ENCODE data around the gene OMD.

OMD gene

GRCh38 chr9:92424340-92424739, at the start of gene OMD:
Gene OMD, minus strand, starts transcription at chr9:92424471. Its CDS starts 6,913 bp downstream, at chr9:92417558.
- TF ChIP-seq FOXM1 (IDR thresholded peaks at IDR 0.05; ENCODE audit: borderline replicate concordance), result no peak
- no peak for TF ChIP-seq ZNF384 (IDR thresholded peaks at IDR 0.05)
- no peak for TF ChIP-seq BHLHE40 (IDR thresholded peaks at IDR 0.05; ENCODE audit: borderline replicate concordance)
- no peak for TF ChIP-seq SUZ12 (IDR thresholded peaks at IDR 0.05)
- TF ChIP-seq FOXK2 (IDR thresholded peaks at IDR 0.05), result no peak
- no peak for TF ChIP-seq L3MBTL2 (conservative IDR thresholded peaks at IDR 0.05)
- no peak for TF ChIP-seq HDGF (IDR thresholded peaks at IDR 0.05; ENCODE audit: borderline replicate concordance)
- TF ChIP-seq LEF1 (IDR thresholded peaks at IDR 0.05; ENCODE audit: borderline replicate concordance), result no peak
- TF ChIP-seq ARNT (IDR thresholded peaks at IDR 0.05), result no peak
- no peak for TF ChIP-seq NFRKB (IDR thresholded peaks at IDR 0.05)
- ChIA-PET POLR2A (no interaction called here), CTCF (no interaction called here)
- no peak for DNase-seq (ENCODE audit: extremely low spot score)

GRCh38 chr9:92468206-92468605, 43.9 kb upstream of the OMD start:
- no peak for DNase-seq (ENCODE audit: extremely low spot score)
- TF ChIP-seq CTBP1 (IDR thresholded peaks at IDR 0.05; ENCODE audit: borderline replicate concordance), result no peak
- no peak for TF ChIP-seq SP1 (IDR thresholded peaks at IDR 0.05)
- TF ChIP-seq PKNOX1 (IDR thresholded peaks at IDR 0.05), result no peak
- TF ChIP-seq FOXK2 (IDR thresholded peaks at IDR 0.05), result no peak
- no peak for TF ChIP-seq L3MBTL2 (conservative IDR thresholded peaks at IDR 0.05)
- no peak for TF ChIP-seq SUZ12 (IDR thresholded peaks at IDR 0.05)
- no peak for TF ChIP-seq BHLHE40 (IDR thresholded peaks at IDR 0.05; ENCODE audit: borderline replicate concordance)
- no peak for TF ChIP-seq FOXA1 (IDR thresholded peaks at IDR 0.05)
- no peak for TF ChIP-seq LEF1 (IDR thresholded peaks at IDR 0.05; ENCODE audit: borderline replicate concordance)
- TF ChIP-seq HDGF (IDR thresholded peaks at IDR 0.05; ENCODE audit: borderline replicate concordance), result no peak
- ChIA-PET POLR2A (no interaction called here), CTCF (no interaction called here)

GRCh38 chr9:92467511-92467910, 43.2 kb upstream of the OMD start:
- CTCF ChIA-PET, result no interaction called here
- no peak for DNase-seq (ENCODE audit: extremely low spot score)
- POLR2A ChIA-PET, result no interaction called here
- TF ChIP-seq LEF1 (IDR thresholded peaks at IDR 0.05; ENCODE audit: borderline replicate concordance) (no peak), NFRKB (IDR thresholded peaks at IDR 0.05) (no peak)

- POLR2A ChIA-PET, result no interaction called here
- no peak for DNase-seq (ENCODE audit: extremely low spot score)
- no peak for TF ChIP-seq BHLHE40 (IDR thresholded peaks at IDR 0.05; ENCODE audit: borderline replicate concordance)
- TF ChIP-seq HDGF (IDR thresholded peaks at IDR 0.05; ENCODE audit: borderline replicate concordance), result no peak
- TF ChIP-seq FOXA1 (IDR thresholded peaks at IDR 0.05), result no peak
- no peak for TF ChIP-seq SUZ12 (IDR thresholded peaks at IDR 0.05)
- TF ChIP-seq TARDBP (IDR thresholded peaks at IDR 0.05), result no peak
- TF ChIP-seq NFRKB (IDR thresholded peaks at IDR 0.05), result no peak
- no peak for TF ChIP-seq FOXK2 (IDR thresholded peaks at IDR 0.05)
- TF ChIP-seq CTBP1 (IDR thresholded peaks at IDR 0.05; ENCODE audit: borderline replicate concordance), result no peak
- no peak for TF ChIP-seq ZNF384 (IDR thresholded peaks at IDR 0.05)
- no peak for TF ChIP-seq L3MBTL2 (conservative IDR thresholded peaks at IDR 0.05)
- no peak for TF ChIP-seq PKNOX1 (IDR thresholded peaks at IDR 0.05)
- TF ChIP-seq ELF4 (IDR thresholded peaks at IDR 0.05), result no peak
- no peak for TF ChIP-seq FOXM1 (IDR thresholded peaks at IDR 0.05; ENCODE audit: borderline replicate concordance)
- TF ChIP-seq SP1 (IDR thresholded peaks at IDR 0.05), result no peak
- TF ChIP-seq LEF1 (IDR thresholded peaks at IDR 0.05; ENCODE audit: borderline replicate concordance), result no peak
- CTCF ChIA-PET, result no interaction called here
Measured at GRCh38 chr9:92467041-92467440, 42.8 kb upstream of the OMD start.

GRCh38 chr9:92463984-92464383, 39.7 kb upstream of the OMD start:
- POLR2A ChIA-PET, result no interaction called here
- CTCF ChIA-PET, result no interaction called here
- TF ChIP-seq SUZ12 (IDR thresholded peaks at IDR 0.05), result no peak
- no peak for TF ChIP-seq TARDBP (IDR thresholded peaks at IDR 0.05)
- no peak for TF ChIP-seq ZNF384 (IDR thresholded peaks at IDR 0.05)
- TF ChIP-seq LEF1 (IDR thresholded peaks at IDR 0.05; ENCODE audit: borderline replicate concordance), result no peak
- TF ChIP-seq HDGF (IDR thresholded peaks at IDR 0.05; ENCODE audit: borderline replicate concordance), result no peak
- no peak for TF ChIP-seq SP1 (IDR thresholded peaks at IDR 0.05)
- TF ChIP-seq FOXM1 (IDR thresholded peaks at IDR 0.05; ENCODE audit: borderline replicate concordance), result no peak
- TF ChIP-seq FOXK2 (IDR thresholded peaks at IDR 0.05), result no peak
- TF ChIP-seq L3MBTL2 (conservative IDR thresholded peaks at IDR 0.05), result no peak
- no peak for TF ChIP-seq FOXA1 (IDR thresholded peaks at IDR 0.05)
- no peak for TF ChIP-seq NFRKB (IDR thresholded peaks at IDR 0.05)
- no peak for DNase-seq (ENCODE audit: extremely low spot score)

GRCh38 chr9:92463387-92463786, 39.1 kb upstream of the OMD start:
- DNase-seq (ENCODE audit: extremely low spot score), result no peak
- no peak for TF ChIP-seq ZNF384 (IDR thresholded peaks at IDR 0.05)
- TF ChIP-seq LEF1 (IDR thresholded peaks at IDR 0.05; ENCODE audit: borderline replicate concordance), result no peak
- TF ChIP-seq ELF4 (IDR thresholded peaks at IDR 0.05), result no peak
- TF ChIP-seq TARDBP (IDR thresholded peaks at IDR 0.05), result no peak
- POLR2A ChIA-PET, result no interaction called here
- CTCF ChIA-PET, result no interaction called here

- ChIA-PET CTCF (no interaction called here), POLR2A (no interaction called here)
- no peak for DNase-seq (ENCODE audit: extremely low spot score)
- no peak for TF ChIP-seq FOXM1 (IDR thresholded peaks at IDR 0.05; ENCODE audit: borderline replicate concordance)
- no peak for TF ChIP-seq PKNOX1 (IDR thresholded peaks at IDR 0.05)
- TF ChIP-seq NFRKB (IDR thresholded peaks at IDR 0.05), result no peak
- no peak for TF ChIP-seq SUZ12 (IDR thresholded peaks at IDR 0.05)
- no peak for TF ChIP-seq HDGF (IDR thresholded peaks at IDR 0.05; ENCODE audit: borderline replicate concordance)
- no peak for TF ChIP-seq LEF1 (IDR thresholded peaks at IDR 0.05; ENCODE audit: borderline replicate concordance)
- no peak for TF ChIP-seq L3MBTL2 (conservative IDR thresholded peaks at IDR 0.05)
- TF ChIP-seq ZNF384 (IDR thresholded peaks at IDR 0.05), result no peak
- TF ChIP-seq ARNT (IDR thresholded peaks at IDR 0.05), result no peak
- no peak for TF ChIP-seq SP1 (IDR thresholded peaks at IDR 0.05)
- no peak for TF ChIP-seq FOXK2 (IDR thresholded peaks at IDR 0.05)
Measured at GRCh38 chr9:92457576-92457975, 33.3 kb upstream of the OMD start.

Measured in HEK293T (cell line).